GM19351 (cell line): Measurements from ENCODE around the gene DLG4.
"Not testable (repeated sequence)": the region's sequence is repeated elsewhere in the genome, so short reads cannot be mapped to it uniquely, and the experiment has no call there.

Experiments
- ATAC-seq: cut with Tn5 transposase; IDR thresholded peaks from one replicate; pipeline ENCODE4 v1.9.1; 2021; ENCODE audit warnings: mild to moderate bottlenecking, moderate library complexity; ENCODE audit not compliant: unreplicated experiment

DLG4 gene

GRCh38 chr17:7190276-7190917 is 29.2 kb downstream of the DLG4 start:
- ATAC-seq, result no peak

DNA sequence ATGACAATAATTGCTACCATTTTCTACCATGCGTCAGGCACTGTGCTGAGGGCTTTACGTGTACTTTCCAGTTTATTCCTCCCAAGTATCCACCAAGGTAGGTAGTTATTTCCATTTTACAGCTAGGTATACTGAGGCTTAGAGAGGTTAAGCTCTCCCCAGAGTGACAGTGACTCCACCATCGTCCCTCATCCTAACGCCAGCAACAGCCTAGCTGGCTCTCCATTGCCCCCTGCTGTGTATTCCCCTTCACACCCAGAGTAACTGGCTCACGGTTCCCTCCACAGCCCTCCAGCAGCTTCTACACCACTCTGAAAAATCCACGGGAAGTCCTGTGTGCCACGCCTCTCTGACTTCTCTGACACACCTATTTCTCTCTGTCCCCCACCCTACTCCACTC is 33.4 kb downstream of the DLG4 start:
- ATAC-seq, result no peak

- no peak for ATAC-seq
Measured at GRCh38 chr17:7184647-7185046, 35.0 kb downstream of the DLG4 start.

DNA sequence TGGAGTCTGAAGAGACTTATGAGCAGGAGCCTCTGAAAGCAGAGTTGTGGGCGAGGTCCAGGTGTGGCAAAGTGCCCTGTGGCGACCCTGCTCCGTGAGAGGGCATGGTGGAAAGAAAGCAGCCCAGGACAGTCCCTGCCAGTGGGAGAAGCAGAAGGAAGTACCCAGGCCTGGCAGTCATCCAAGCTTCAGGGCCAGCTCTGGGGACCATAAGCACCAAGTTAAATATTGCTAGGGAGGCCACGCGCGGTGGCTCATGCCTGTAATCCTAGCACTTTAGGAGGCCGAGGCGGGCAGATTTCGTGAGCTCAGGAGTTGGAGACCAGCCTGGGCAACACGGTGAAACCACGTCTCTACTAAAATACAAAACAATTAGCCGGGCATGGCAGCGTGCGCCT is 35.5 kb downstream of the DLG4 start:
- no peak for ATAC-seq

GRCh38 chr17:7183433-7184090 is 36.1 kb downstream of the DLG4 start:
- ATAC-seq, result no peak

GRCh38 chr17:7182101-7182500 is 37.5 kb downstream of the DLG4 start:
- ATAC-seq, result not testable (repeated sequence)

GRCh38 chr17:7179317-7180254 is 40.0 kb downstream of the DLG4 start, which contains the start of gene ASGR1:
Gene ASGR1 (minus strand): TSS chr17:7179370. CDS start chr17:7178563, 807 bp downstream.
- no peak for ATAC-seq

- no peak for ATAC-seq
Measured at GRCh38 chr17:7178973-7179316, 40.7 kb downstream of the DLG4 start.

- no peak for ATAC-seq
Measured at GRCh38 chr17:7177954-7178477, 41.6 kb downstream of the DLG4 start.

DNA sequence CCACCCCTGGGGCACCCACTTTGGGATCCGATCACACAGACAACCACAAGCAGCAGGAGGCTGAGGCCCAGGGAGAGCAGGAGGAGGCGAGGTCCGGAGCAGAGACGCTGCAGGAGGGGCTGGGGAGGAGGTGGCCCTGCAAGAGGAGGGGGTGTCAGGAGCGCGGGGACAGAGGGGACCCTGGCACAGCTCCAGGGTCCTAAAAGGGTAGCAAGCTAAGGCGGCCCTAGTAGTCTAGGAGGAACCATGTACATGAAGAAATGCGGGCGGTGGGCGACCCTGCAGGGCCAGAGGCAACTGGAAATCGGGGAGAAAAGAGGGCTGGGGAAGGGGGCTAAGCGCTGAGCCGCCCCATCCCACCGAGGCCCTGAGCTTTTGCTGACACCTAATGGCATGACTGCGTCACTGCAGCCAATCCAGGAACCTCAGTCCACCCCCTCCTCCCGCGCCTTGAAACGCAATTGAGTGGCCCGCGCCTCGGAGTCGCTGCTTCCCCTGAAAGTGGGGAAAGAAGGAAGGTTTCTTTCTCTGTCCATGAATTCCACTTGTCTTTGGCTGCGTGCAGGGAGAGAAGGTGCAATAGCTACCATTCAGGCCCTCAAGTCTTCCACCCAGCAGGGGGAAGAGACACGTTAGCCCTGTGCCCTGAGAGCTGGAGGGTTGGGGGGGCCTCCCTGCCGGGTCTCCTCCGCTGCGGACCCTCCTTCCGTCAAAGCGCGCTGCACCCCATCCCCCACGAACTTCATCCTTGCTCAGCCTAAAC is 42.3 kb downstream of the DLG4 start:
- no peak for ATAC-seq

- no peak for ATAC-seq
Measured at GRCh38 chr17:7176841-7177190, 42.8 kb downstream of the DLG4 start.

- ATAC-seq, result no peak
Measured at GRCh38 chr17:7176107-7176840, 43.4 kb downstream of the DLG4 start.

- no peak for ATAC-seq
Measured at GRCh38 chr17:7175330-7175733, 44.3 kb downstream of the DLG4 start.

GRCh38 chr17:7174603-7175326 is 44.9 kb downstream of the DLG4 start:
- ATAC-seq, result no peak

- no peak for ATAC-seq
Measured at GRCh38 chr17:7173687-7174602, 45.7 kb downstream of the DLG4 start.

- ATAC-seq, result not testable (repeated sequence)
Measured at GRCh38 chr17:7172522-7173191, 47.0 kb downstream of the DLG4 start.

DNA sequence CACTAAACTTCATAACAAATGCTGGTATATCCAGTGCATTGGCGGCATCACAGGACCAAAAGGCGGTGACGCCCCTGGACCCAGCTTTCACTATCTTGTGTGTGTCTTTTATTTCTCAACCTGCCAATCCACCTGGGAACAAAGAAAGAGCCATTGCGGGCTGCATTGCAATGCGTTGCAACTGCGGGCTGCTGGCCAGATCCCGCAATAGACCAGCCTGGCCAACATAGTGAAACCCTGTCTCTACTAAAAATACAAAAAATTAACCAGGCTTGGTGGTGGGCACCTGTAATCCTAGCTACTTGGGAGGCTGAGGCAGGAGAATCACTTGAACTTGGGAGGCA is 50.1 kb downstream of the DLG4 start:
- ATAC-seq, result not testable (repeated sequence)
